ENCODE data around the gene MAST4.
"Not testable (repeated sequence)": the region's sequence is repeated elsewhere in the genome, so short reads cannot be mapped to it uniquely, and the experiment has no call there.

MAST4 gene

GRCh38 chr5:66821688-66822429, 225.7 kb downstream of the MAST4 start:
- H3K4me1 Mint-ChIP-seq: peaks cover 26% of the 10 kb centered on the region
- peak overlapping the region; percentile 35 for H3K4me3 Mint-ChIP-seq
- DNase-seq (peak; percentile 33), ATAC-seq (peak; percentile 90)
- H3K9me3 Mint-ChIP-seq: no peaks in the 10 kb centered on the region
- no peaks in the 10 kb centered on the region for H3K36me3 Mint-ChIP-seq (ENCODE audit: low read depth)
- H3K27ac Mint-ChIP-seq: peak overlapping the region; percentile 84
- peaks cover 13% of the 10 kb centered on the region for H3K27me3 Mint-ChIP-seq

- peaks cover 28% of the 10 kb centered on the region for H3K4me1 Mint-ChIP-seq
- H3K4me3 Mint-ChIP-seq; DNase-seq; H3K9me3 Mint-ChIP-seq; ATAC-seq; H3K36me3 Mint-ChIP-seq (ENCODE audit: low read depth): not testable (repeated sequence)
- H3K27me3 Mint-ChIP-seq: peaks cover 21% of the 10 kb centered on the region
- H3K27ac Mint-ChIP-seq: peak overlapping the region; percentile 84
Measured at GRCh38 chr5:66822906-66823305, 226.7 kb downstream of the MAST4 start.

- Mint-ChIP-seq H3K4me1 (peaks cover 43% of the 10 kb centered on the region), H3K27ac (no peak overlapping the region), H3K4me3 (no peak overlapping the region), H3K27me3 (peaks cover 26% of the 10 kb centered on the region), H3K9me3 (no peaks in the 10 kb centered on the region), H3K36me3 (ENCODE audit: low read depth) (no peaks in the 10 kb centered on the region)
- no peak for ATAC-seq
- DNase-seq: no peak
Measured at GRCh38 chr5:66824476-66824875, 228.3 kb downstream of the MAST4 start.

GRCh38 chr5:66826263-66826662, 230.1 kb downstream of the MAST4 start:
- H3K4me1 Mint-ChIP-seq: peaks cover 49% of the 10 kb centered on the region
- no peak for ATAC-seq
- no peak overlapping the region for H3K27ac Mint-ChIP-seq
- H3K36me3 Mint-ChIP-seq (ENCODE audit: low read depth): no peaks in the 10 kb centered on the region
- H3K9me3 Mint-ChIP-seq: no peaks in the 10 kb centered on the region
- peaks cover 31% of the 10 kb centered on the region for H3K27me3 Mint-ChIP-seq
- DNase-seq: no peak
- no peak overlapping the region for H3K4me3 Mint-ChIP-seq

DNA sequence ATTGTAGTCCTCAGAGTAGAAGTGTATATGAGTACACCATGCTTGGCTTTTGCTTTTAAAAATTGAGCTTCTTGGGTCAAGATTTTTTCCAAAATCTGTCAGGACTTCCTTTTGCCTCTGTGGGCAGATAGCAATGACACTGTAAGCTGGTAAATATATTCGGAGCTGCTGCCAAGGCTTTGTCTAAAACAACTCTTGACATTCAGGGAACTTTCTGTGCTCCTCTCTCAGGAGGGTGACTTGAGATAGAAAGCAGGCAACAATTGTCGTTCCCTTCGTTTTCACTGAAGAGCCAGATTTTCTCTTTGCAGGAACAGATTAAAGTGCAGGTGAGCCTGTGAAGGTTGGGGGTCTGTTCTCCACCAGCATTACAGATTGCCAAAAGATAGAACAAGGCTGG, 230.5 kb downstream of the MAST4 start:
- no peak overlapping the region for H3K27ac Mint-ChIP-seq
- H3K27me3 Mint-ChIP-seq: peaks cover 33% of the 10 kb centered on the region
- ATAC-seq: no peak
- H3K4me1 Mint-ChIP-seq: peaks cover 45% of the 10 kb centered on the region
- H3K9me3 Mint-ChIP-seq: no peaks in the 10 kb centered on the region
- no peak for DNase-seq
- H3K36me3 Mint-ChIP-seq (ENCODE audit: low read depth): no peaks in the 10 kb centered on the region
- H3K4me3 Mint-ChIP-seq: no peak overlapping the region

DNA sequence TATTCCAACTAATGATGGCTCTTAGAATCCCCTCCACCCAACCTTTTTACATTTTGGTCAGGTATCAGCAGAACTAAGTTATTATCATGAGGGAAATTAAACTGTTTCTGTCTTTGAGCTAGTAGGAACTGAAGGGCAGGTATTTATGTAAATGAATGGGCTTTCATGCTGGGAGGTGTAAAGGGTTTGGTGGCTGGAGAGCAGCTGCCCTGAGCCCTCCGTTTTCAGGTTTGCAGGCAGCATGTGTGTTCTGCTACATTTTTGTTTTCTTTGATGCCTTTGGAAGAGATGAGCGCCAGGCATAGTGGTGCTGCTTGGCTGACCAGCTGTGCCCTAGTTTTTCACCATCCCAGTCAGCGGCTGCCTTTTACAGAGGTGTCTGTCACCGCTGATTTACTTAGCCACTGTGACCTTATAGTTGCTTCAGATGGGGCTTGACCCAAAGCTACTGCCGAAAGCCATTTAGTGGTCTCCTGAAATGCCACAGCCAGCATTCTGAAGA, 231.9 kb downstream of the MAST4 start:
- peak overlapping the region; percentile 84 for H3K4me3 Mint-ChIP-seq
- H3K36me3 Mint-ChIP-seq (ENCODE audit: low read depth): no peaks in the 10 kb centered on the region
- DNase-seq (no peak), ATAC-seq (no peak)
- peaks cover 31% of the 10 kb centered on the region for H3K4me1 Mint-ChIP-seq
- no peaks in the 10 kb centered on the region for H3K9me3 Mint-ChIP-seq
- peaks cover 39% of the 10 kb centered on the region for H3K27me3 Mint-ChIP-seq
- peak overlapping the region; percentile 49 for H3K27ac Mint-ChIP-seq

- Mint-ChIP-seq H3K4me1 (peaks cover 26% of the 10 kb centered on the region), H3K4me3 (peak overlapping the region; percentile 84), H3K9me3 (no peaks in the 10 kb centered on the region), H3K36me3 (ENCODE audit: low read depth) (no peaks in the 10 kb centered on the region), H3K27me3 (peaks cover 41% of the 10 kb centered on the region), H3K27ac (peak overlapping the region; percentile 20)
- DNase-seq (peak; percentile 40), ATAC-seq (peak; percentile 93)
Measured at GRCh38 chr5:66828548-66829357, 232.6 kb downstream of the MAST4 start.

GRCh38 chr5:66829358-66829674, 233.1 kb downstream of the MAST4 start:
- Mint-ChIP-seq H3K4me1 (peaks cover 23% of the 10 kb centered on the region), H3K9me3 (no peaks in the 10 kb centered on the region), H3K4me3 (peak overlapping the region; percentile 84), H3K27me3 (peaks cover 44% of the 10 kb centered on the region), H3K36me3 (ENCODE audit: low read depth) (no peaks in the 10 kb centered on the region), H3K27ac (peak overlapping the region; percentile 20)
- ATAC-seq (no peak), DNase-seq (no peak)

DNA sequence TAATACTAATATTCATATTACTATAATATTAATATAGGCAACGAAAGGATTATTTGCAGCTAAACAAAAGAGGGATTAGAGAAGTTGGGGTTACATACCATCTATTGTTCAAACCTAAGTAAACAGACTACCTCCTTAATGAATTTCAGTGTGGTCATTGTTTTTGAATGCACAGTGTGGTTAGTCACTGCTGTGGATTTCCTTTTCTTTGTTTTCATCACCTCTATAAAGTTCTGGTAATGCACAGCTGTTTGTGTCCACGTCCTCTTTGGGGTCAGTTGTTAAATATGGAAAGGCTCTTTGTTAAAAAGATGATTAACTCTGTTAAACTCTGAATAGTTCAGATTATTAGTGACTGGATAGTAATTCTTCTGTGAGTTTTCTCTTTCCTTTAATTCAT, 233.6 kb downstream of the MAST4 start:
- DNase-seq (no peak), ATAC-seq (no peak)
- no peaks in the 10 kb centered on the region for H3K9me3 Mint-ChIP-seq
- peak overlapping the region; percentile 5 for H3K4me3 Mint-ChIP-seq
- no peaks in the 10 kb centered on the region for H3K36me3 Mint-ChIP-seq (ENCODE audit: low read depth)
- H3K4me1 Mint-ChIP-seq: peaks cover 23% of the 10 kb centered on the region
- no peak overlapping the region for H3K27ac Mint-ChIP-seq
- peaks cover 44% of the 10 kb centered on the region for H3K27me3 Mint-ChIP-seq

GRCh38 chr5:66830636-66831035, 234.4 kb downstream of the MAST4 start:
- Mint-ChIP-seq H3K4me3 (no peak overlapping the region), H3K9me3 (no peaks in the 10 kb centered on the region), H3K27ac (no peak overlapping the region), H3K36me3 (ENCODE audit: low read depth) (no peaks in the 10 kb centered on the region), H3K27me3 (peaks cover 44% of the 10 kb centered on the region), H3K4me1 (peaks cover 23% of the 10 kb centered on the region)
- DNase-seq (no peak), ATAC-seq (no peak)

- Mint-ChIP-seq H3K9me3 (peaks cover 2% of the 10 kb centered on the region), H3K27me3 (peaks cover 32% of the 10 kb centered on the region), H3K36me3 (ENCODE audit: low read depth) (no peaks in the 10 kb centered on the region), H3K27ac (no peak overlapping the region), H3K4me1 (peaks cover 28% of the 10 kb centered on the region), H3K4me3 (no peak overlapping the region)
- no peak for DNase-seq
- ATAC-seq: no peak
Measured at GRCh38 chr5:66839636-66840185, 243.5 kb downstream of the MAST4 start.

DNA sequence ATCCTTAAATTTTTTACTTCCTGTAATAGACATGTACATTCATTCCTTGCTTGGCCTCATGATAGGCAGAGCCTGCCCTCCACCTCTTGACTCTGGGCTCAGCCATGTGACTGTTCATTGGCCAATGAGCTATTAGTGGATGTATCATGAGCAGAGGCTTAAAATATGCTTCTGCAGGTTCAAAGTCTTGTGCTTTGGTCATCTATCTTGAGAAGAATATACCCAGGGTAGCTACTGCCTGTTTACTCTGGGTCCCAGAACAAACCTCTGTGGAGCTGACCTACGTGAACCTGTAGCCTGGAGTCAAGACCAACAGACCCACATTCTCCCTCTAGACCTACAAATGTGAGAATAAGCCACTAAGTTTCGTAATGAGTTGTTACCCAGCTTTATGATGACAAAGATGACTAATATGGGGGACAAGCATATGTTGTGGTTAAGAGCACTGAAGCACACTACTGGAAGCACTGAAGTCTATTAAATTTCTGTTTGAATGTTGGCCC, 244.4 kb downstream of the MAST4 start:
- peak overlapping the region; percentile 69 for H3K27ac Mint-ChIP-seq

GRCh38 chr5:66841264-66841663, 245.1 kb downstream of the MAST4 start:
- peaks cover 4% of the 10 kb centered on the region for H3K9me3 Mint-ChIP-seq
- no peaks in the 10 kb centered on the region for H3K36me3 Mint-ChIP-seq (ENCODE audit: low read depth)
- peaks cover 28% of the 10 kb centered on the region for H3K4me1 Mint-ChIP-seq
- DNase-seq (no peak), ATAC-seq (peak; percentile 29)
- H3K27me3 Mint-ChIP-seq: peaks cover 29% of the 10 kb centered on the region
- no peak overlapping the region for H3K4me3 Mint-ChIP-seq
- peak overlapping the region; percentile 69 for H3K27ac Mint-ChIP-seq

More for the DNA sequence above, 244.4 kb downstream of the MAST4 start:
- Mint-ChIP-seq H3K36me3 (ENCODE audit: low read depth) (no peaks in the 10 kb centered on the region), H3K4me1 (peaks cover 28% of the 10 kb centered on the region), H3K9me3 (peaks cover 4% of the 10 kb centered on the region), H3K27me3 (peaks cover 32% of the 10 kb centered on the region), H3K4me3 (peak overlapping the region; percentile 11)
- ATAC-seq (peak; percentile 95), DNase-seq (no peak)

GRCh38 chr5:66842540-66842939, 246.3 kb downstream of the MAST4 start:
- no peak for DNase-seq
- H3K9me3 Mint-ChIP-seq: peaks cover 4% of the 10 kb centered on the region
- peaks cover 23% of the 10 kb centered on the region for H3K27me3 Mint-ChIP-seq
- no peak overlapping the region for H3K4me3 Mint-ChIP-seq
- no peaks in the 10 kb centered on the region for H3K36me3 Mint-ChIP-seq (ENCODE audit: low read depth)
- H3K4me1 Mint-ChIP-seq: peaks cover 28% of the 10 kb centered on the region
- no peak overlapping the region for H3K27ac Mint-ChIP-seq
- ATAC-seq: no peak
